Ascending aorta (tissue), 2 donors: ENCODE results near the gene TLCD1. TPM values are rescaled to one million over a fixed set of nuclear protein-coding genes. Genes with fewer than 3 reads are reported as not detected.

Experiments
- DNase-seq, 2 donors: peaks; one replicate each; pipeline ENCODE4 v3.0.0-alpha.2; 2019; ENCODE audit warnings: low spot score in 2 of 2
- H3K27ac ChIP-seq, 2 donors: fragments of 200-600 bp; sonication (generic); one replicate each; pipeline ENCODE4 v1.5.1; 2016 to 2017; ENCODE audit warnings: mild to moderate bottlenecking in 1 of 2
- H3K27me3 ChIP-seq: fragments of 200-600 bp; sonication (generic); one replicate; pipeline ENCODE4 v1.5.1; 2017
- H3K36me3 ChIP-seq, 2 donors: fragments of 200-600 bp; sonication (generic); one replicate each; pipeline ENCODE4 v1.5.1; 2016
- H3K4me1 ChIP-seq, 2 donors: fragments of 200-600 bp; sonication (generic); one replicate each; pipeline ENCODE4 v1.5.1; 2016 to 2017; ENCODE audit warnings: mild to moderate bottlenecking in 1 of 2
- H3K4me3 ChIP-seq, 2 donors: fragments of 200-600 bp; sonication (generic); one replicate each; pipeline ENCODE4 v1.5.1; 2016 to 2017; ENCODE audit warnings: mild to moderate bottlenecking in 1 of 2
- H3K9me3 ChIP-seq, 2 donors: fragments of 200-600 bp; sonication (generic); one replicate each; pipeline ENCODE4 v1.5.1; 2016
- intact Hi-C: fragments of 100-400 bp; cut with DNase I; formaldehyde crosslinking; loops from one replicate; pipeline ENCODE4 v1.15.1; 2023
- total RNA-seq: library from RNA; depleted of rRNA; stranded (reverse); fragments of >200 nt; gene quantifications from one replicate; pipeline ENCODE4 v1.1.0, GENCODE V29; 2016
- TF ChIP-seq, protein P1 (sequence below), 3 experiments: fragments of 200-600 bp in 2 of 3; fragments of 450-650 bp in 1 of 3; sonication (generic) in 2 of 3; IDR thresholded peaks; one replicate each; pipeline ENCODE4 v1.5.1; 2016 to 2019; ENCODE audit warnings: antibody characterized with exemption in 3 of 3, mild to moderate bottlenecking in 1 of 3, moderate library complexity in 1 of 3

TLCD1 gene
- total RNA-seq, 1 donor from 2014 or later = not detected

DNA sequence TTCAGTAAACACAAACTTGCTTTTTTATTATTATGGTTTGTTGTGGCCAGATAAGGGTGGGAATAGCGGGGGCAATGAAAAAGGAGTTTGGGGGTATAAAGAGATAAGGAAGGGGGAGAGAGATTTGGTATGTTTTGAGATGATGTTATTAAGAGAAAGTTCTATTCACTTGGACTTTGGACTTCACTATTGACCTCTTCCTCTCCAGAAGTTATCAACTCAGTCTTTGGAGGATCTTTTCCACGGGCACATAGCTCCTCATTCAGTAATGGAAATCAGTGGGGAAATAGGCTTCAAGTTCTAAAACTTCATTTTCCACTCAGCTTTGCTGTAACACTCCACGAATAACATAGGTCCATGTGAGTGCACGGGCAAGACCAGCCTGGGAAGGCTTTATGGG, 37.6 kb downstream of the TLCD1 start:
- H3K4me3 ChIP-seq = no peak overlapping the region
- peaks cover 79 to 95% of the 10 kb centered on the region in 2 donors for H3K36me3 ChIP-seq
- no peak for DNase-seq
- H3K9me3 ChIP-seq = no peaks in the 10 kb centered on the region
- no peak overlapping the region for H3K27ac ChIP-seq
- H3K4me1 ChIP-seq = no peaks in the 10 kb centered on the region
- intact Hi-C loops = no loop called here
- no peaks in the 10 kb centered on the region for H3K27me3 ChIP-seq
- TF ChIP-seq, protein P1, sequence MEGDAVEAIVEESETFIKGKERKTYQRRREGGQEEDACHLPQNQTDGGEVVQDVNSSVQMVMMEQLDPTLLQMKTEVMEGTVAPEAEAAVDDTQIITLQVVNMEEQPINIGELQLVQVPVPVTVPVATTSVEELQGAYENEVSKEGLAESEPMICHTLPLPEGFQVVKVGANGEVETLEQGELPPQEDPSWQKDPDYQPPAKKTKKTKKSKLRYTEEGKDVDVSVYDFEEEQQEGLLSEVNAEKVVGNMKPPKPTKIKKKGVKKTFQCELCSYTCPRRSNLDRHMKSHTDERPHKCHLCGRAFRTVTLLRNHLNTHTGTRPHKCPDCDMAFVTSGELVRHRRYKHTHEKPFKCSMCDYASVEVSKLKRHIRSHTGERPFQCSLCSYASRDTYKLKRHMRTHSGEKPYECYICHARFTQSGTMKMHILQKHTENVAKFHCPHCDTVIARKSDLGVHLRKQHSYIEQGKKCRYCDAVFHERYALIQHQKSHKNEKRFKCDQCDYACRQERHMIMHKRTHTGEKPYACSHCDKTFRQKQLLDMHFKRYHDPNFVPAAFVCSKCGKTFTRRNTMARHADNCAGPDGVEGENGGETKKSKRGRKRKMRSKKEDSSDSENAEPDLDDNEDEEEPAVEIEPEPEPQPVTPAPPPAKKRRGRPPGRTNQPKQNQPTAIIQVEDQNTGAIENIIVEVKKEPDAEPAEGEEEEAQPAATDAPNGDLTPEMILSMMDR (IDR thresholded peaks at IDR 0.05) = no peak

DNA sequence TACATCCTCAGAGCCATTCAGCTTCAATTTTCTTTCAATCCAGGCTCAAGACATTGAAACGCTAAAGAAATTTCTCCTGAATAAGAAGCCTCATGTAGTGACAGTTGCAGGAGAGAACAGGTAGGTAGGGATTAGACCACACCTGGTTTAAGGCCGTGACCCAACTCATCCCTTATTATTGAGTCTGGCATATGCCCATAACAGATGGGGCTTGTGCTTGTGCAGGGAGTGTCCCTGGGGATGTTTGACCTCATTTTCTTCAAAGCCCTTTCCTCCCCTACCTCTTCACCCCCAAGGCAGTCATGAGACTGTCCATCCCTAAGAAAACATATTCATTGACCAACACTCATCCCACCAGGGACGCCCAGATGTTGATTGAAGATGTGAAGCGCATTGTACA, 39.7 kb downstream of the TLCD1 start:
- TF ChIP-seq, protein P1 (IDR thresholded peaks at IDR 0.05) = no peak
- no peaks in the 10 kb centered on the region for H3K27me3 ChIP-seq
- H3K9me3 ChIP-seq = no peaks in the 10 kb centered on the region
- H3K27ac ChIP-seq = no peak overlapping the region
- H3K36me3 ChIP-seq = peaks cover 100% of the 10 kb centered on the region in 2 donors
- no peaks in the 10 kb centered on the region for H3K4me1 ChIP-seq
- no peak overlapping the region for H3K4me3 ChIP-seq
- DNase-seq = no peak
- intact Hi-C loops = no loop called here

DNA sequence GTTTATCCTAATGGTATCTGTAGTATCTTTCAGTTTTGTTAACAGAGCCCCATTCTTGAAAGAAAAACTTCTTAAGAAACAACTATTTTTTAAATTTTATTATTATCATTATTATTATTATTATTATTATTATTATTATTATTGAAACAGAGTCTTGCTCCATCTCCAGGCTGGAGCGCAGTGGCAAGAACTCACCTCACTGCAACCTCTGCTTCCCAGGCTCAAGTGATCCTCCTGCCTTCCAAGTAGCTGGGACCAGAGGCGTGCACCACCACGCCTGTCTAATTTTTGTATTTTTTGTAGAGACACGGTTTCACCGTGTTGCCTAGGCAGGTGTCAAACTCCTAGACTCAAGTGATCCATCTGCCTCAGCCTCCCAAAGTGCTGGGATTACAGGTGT, 40.7 kb downstream of the TLCD1 start:
- Histone ChIP-seq H3K36me3 (peaks cover 100% of the 10 kb centered on the region in 2 donors), H3K27ac (no peak overlapping the region), H3K4me1 (no peaks in the 10 kb centered on the region), H3K9me3 (no peaks in the 10 kb centered on the region), H3K27me3 (no peaks in the 10 kb centered on the region), H3K4me3 (no peak overlapping the region)
- TF ChIP-seq, protein P1 (IDR thresholded peaks at IDR 0.05) = no peak
- DNase-seq = no peak
- intact Hi-C loops = no loop called here

DNA sequence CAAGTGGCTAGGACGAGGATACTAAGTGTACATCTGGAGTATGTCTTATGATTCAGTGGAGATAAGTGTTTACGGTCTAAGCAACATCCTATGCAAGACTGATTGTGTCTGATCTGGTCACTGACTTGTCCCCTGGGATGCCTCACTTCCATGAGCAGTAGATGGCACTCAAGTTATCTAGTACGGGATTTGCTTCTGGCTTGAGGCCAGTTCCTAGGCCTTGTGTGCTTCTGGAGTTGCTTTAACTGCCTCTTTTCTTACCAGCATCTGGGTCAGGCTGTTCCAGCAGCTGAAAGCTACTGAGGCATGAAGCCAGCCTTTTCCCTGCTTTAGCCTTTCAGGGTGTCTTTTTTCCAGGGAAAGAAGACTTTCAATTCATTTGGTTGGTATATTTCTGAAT, 41.1 kb downstream of the TLCD1 start:
- H3K27me3 ChIP-seq = no peaks in the 10 kb centered on the region
- H3K36me3 ChIP-seq = peaks cover 100% of the 10 kb centered on the region in 2 donors
- H3K4me3 ChIP-seq = no peak overlapping the region
- H3K9me3 ChIP-seq = no peaks in the 10 kb centered on the region
- TF ChIP-seq, protein P1 (IDR thresholded peaks at IDR 0.05) = no peak
- H3K4me1 ChIP-seq = no peaks in the 10 kb centered on the region
- H3K27ac ChIP-seq = no peak overlapping the region
- intact Hi-C loops = no loop called here
- DNase-seq = no peak

GRCh38 chr17:28682655-28683054, 43.4 kb downstream of the TLCD1 start:
- H3K27me3 ChIP-seq = no peaks in the 10 kb centered on the region
- no peak for DNase-seq
- intact Hi-C loops = no loop called here
- TF ChIP-seq, protein P1 (IDR thresholded peaks at IDR 0.05) = no peak
- H3K36me3 ChIP-seq = peaks cover 100% of the 10 kb centered on the region in 2 donors
- H3K4me3 ChIP-seq = no peak overlapping the region
- no peak overlapping the region for H3K27ac ChIP-seq
- H3K9me3 ChIP-seq = no peaks in the 10 kb centered on the region
- H3K4me1 ChIP-seq = no peaks in the 10 kb centered on the region

DNA sequence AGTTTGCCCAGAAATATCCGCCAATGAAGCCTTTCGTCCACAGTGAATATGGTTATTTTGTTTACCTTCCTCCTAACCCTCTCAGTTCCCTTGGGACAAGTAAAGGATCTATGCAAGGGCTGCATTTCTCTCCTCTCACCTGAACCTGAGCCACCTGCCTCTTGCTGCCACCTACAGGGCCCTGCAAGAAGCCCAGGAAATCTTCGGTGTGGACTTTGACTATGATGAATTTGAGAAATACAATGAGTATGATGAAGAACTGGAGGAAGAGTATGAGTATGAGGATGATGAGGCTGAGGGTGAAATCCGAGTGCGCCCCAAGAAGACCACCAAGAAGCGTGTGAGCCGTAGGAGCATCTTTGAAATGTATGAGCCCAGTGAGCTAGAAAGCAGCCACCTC, 50.1 kb downstream of the TLCD1 start:
- Histone ChIP-seq H3K4me1 (no peaks in the 10 kb centered on the region), H3K9me3 (no peaks in the 10 kb centered on the region), H3K27me3 (no peaks in the 10 kb centered on the region), H3K4me3 (no peak overlapping the region), H3K27ac (no peak overlapping the region), H3K36me3 (peaks cover 95 to 100% of the 10 kb centered on the region in 2 donors)
- TF ChIP-seq, protein P1 (IDR thresholded peaks at IDR 0.05) = no peak
- no peak for DNase-seq
- intact Hi-C loops = no loop called here
